ENCODE results near the gene NGLY1. TPM values are rescaled to one million over a fixed set of nuclear protein-coding genes. Genes with fewer than 3 reads are reported as not detected.

NGLY1 gene
- total RNA-seq, 2 experiments from 2014 or later: 88.1 to 142 TPM

DNA sequence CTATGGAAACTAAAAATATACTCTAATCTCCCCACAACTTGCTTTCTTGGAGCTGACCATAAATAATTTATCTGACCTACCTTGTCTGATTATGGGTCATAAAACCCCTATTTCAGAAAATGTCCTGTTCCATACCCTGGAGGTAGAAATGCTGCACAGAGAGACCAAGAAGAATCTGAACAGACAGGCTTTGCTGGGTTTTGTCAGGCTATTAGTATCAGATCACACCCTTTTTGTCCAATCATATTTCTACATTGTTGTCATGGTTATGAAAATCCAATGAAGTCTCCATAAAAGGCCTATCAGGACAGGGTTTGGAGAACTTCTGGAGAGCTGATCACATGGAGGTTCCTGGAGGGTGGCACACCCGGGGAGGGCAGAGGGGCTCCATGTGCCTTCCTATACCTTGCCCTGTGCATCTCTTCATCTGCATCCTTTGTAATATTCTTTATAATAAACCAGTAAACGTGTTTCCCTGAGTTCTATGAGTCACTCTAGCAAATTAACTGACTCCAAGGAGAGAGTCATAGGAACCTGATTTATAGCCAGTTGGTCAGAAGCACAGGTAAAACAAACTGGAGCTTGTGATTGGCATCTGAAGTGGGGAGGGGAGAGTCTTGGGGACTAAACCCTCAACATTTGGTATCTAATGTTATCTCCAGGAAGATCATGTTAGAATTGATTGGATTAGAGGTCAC lies 58.1 kb downstream of the NGLY1 start:
- Histone ChIP-seq H3K36me3 (ENCODE audit: insufficient read depth, low read length) (peaks cover 91% of the 10 kb centered on the region), H3K4me1 (ENCODE audit: insufficient read depth, low read length, poor library complexity, severe bottlenecking) (no peaks in the 10 kb centered on the region), H3K9me2 (ENCODE audit: insufficient read depth, low read length) (no peaks in the 10 kb centered on the region), H3K9me3 (ENCODE audit: low read length) (no peaks in the 10 kb centered on the region), H2AFZ (ENCODE audit: low read length) (no peak overlapping the region), H3K4me2 (ENCODE audit: low read length) (no peak overlapping the region), H3K79me2 (ENCODE audit: insufficient read depth, low read depth, low read length) (no peaks in the 10 kb centered on the region), H4K20me1 (ENCODE audit: insufficient read depth, low read length) (no peaks in the 10 kb centered on the region), H3K4me3 (ENCODE audit: low read depth, low read length, poor library complexity, severe bottlenecking) (no peak overlapping the region), H3K27ac (ENCODE audit: low read depth, low read length, poor library complexity, severe bottlenecking) (no peak overlapping the region)
- BruUV-seq (replicated peaks): no TSS peak
- intact Hi-C loops (cut with micrococcal nuclease; ENCODE audit: unreplicated experiment): loop anchor here (5.0 kb wide), 1 partner anchor 78 kb away; no protein-coding TSS in a partner anchor
- CTCF ChIA-PET (ENCODE audit: unreplicated experiment): no interaction called here
- POLR2A ChIA-PET: interaction anchor here (1.7 kb wide), 1 partner anchor 39 kb away, joined by 4 read pairs; no protein-coding TSS in a partner anchor
- DNase-seq (ENCODE audit: low spot score): no peak
- TF ChIP-seq EZH2phosphoT487 (IDR thresholded peaks at IDR 0.05; ENCODE audit: borderline replicate concordance, low read depth, low read length): no peak
- TF ChIP-seq, protein P1, sequence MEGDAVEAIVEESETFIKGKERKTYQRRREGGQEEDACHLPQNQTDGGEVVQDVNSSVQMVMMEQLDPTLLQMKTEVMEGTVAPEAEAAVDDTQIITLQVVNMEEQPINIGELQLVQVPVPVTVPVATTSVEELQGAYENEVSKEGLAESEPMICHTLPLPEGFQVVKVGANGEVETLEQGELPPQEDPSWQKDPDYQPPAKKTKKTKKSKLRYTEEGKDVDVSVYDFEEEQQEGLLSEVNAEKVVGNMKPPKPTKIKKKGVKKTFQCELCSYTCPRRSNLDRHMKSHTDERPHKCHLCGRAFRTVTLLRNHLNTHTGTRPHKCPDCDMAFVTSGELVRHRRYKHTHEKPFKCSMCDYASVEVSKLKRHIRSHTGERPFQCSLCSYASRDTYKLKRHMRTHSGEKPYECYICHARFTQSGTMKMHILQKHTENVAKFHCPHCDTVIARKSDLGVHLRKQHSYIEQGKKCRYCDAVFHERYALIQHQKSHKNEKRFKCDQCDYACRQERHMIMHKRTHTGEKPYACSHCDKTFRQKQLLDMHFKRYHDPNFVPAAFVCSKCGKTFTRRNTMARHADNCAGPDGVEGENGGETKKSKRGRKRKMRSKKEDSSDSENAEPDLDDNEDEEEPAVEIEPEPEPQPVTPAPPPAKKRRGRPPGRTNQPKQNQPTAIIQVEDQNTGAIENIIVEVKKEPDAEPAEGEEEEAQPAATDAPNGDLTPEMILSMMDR (conservative IDR thresholded peaks at IDR 0.05; ENCODE audit: low read length): no peak

DNA sequence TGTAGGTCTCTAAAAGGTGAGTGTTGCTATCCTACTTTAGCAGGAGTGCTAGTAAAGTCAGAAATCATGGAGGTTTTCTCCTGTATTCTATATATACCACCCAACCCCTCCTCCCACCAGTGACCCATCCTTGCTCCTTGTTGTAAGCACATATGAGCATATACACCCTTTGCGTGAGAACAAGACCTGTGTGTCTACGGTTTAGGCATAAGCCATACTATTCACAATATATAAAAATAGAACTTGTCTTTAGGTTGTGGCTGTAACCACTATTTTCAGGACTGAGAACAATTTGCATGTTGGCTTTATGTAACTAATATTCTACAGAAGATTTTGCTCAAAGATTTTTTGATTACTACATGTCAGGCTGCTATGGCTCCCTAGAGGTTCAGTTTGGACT lies 59.4 kb downstream of the NGLY1 start:
- H3K27ac ChIP-seq (ENCODE audit: low read depth, low read length, poor library complexity, severe bottlenecking): no peak overlapping the region
- no peaks in the 10 kb centered on the region for H3K9me2 ChIP-seq (ENCODE audit: insufficient read depth, low read length)
- TF ChIP-seq, protein P1 (conservative IDR thresholded peaks at IDR 0.05; ENCODE audit: low read length): no peak
- TF ChIP-seq EZH2phosphoT487 (IDR thresholded peaks at IDR 0.05; ENCODE audit: borderline replicate concordance, low read depth, low read length): no peak
- no peaks in the 10 kb centered on the region for H3K4me1 ChIP-seq (ENCODE audit: insufficient read depth, low read length, poor library complexity, severe bottlenecking)
- no peak overlapping the region for H2AFZ ChIP-seq (ENCODE audit: low read length)
- H3K79me2 ChIP-seq (ENCODE audit: insufficient read depth, low read depth, low read length): no peaks in the 10 kb centered on the region; the same call in 1 of the 2 replicates
- H4K20me1 ChIP-seq (ENCODE audit: insufficient read depth, low read length): no peaks in the 10 kb centered on the region
- CTCF ChIA-PET (ENCODE audit: unreplicated experiment): no interaction called here
- intact Hi-C loops (cut with micrococcal nuclease; ENCODE audit: unreplicated experiment): loop anchor here (5.0 kb wide), 1 partner anchor 77 kb away; no protein-coding TSS in a partner anchor
- H3K4me2 ChIP-seq (ENCODE audit: low read length): no peak overlapping the region
- no peaks in the 10 kb centered on the region for H3K9me3 ChIP-seq (ENCODE audit: low read length)
- no peak overlapping the region for H3K4me3 ChIP-seq (ENCODE audit: low read depth, low read length, poor library complexity, severe bottlenecking)
- peaks cover 92% of the 10 kb centered on the region for H3K36me3 ChIP-seq (ENCODE audit: insufficient read depth, low read length)
- no TSS peak for BruUV-seq (replicated peaks)
- POLR2A ChIA-PET: interaction anchor here (1.7 kb wide), 1 partner anchor 40 kb away, joined by 4 read pairs; no protein-coding TSS in a partner anchor
- no peak for DNase-seq (ENCODE audit: low spot score)

DNA sequence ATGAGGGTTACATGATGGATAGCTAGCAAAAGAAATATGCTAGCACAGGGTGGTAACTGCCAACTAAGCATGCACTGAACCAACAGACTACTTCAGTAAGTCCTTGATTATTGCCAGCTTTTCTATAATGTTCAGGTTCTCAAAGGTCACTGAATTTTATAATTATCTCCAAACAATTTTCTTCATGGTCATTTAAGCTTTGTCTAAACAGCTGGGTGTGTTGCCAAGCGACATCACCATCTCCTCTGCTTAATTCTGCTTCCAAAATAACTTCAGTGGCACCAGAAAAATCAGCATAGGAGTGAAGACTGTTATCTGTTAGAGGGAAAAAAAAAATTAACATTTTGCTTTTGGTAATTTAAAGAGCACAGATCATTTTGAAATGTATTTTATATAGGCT lies 63.9 kb downstream of the NGLY1 start:
- BruUV-seq (replicated peaks): TSS peak; percentile 69
- H2AFZ ChIP-seq (ENCODE audit: low read length): no peak overlapping the region
- peaks cover 67% of the 10 kb centered on the region for H3K36me3 ChIP-seq (ENCODE audit: insufficient read depth, low read length)
- no peaks in the 10 kb centered on the region for H4K20me1 ChIP-seq (ENCODE audit: insufficient read depth, low read length)
- ChIA-PET CTCF (ENCODE audit: unreplicated experiment) (no interaction called here), POLR2A (interaction anchor here (0.7 to 1.4 kb wide), 3 partner anchors 10 to 82 kb away, joined by 3 to 5 read pairs (median 3); no protein-coding TSS in a partner anchor)
- no peaks in the 10 kb centered on the region for H3K9me3 ChIP-seq (ENCODE audit: low read length)
- no peaks in the 10 kb centered on the region for H3K4me1 ChIP-seq (ENCODE audit: insufficient read depth, low read length, poor library complexity, severe bottlenecking)
- no peak overlapping the region for H3K4me2 ChIP-seq (ENCODE audit: low read length)
- H3K27ac ChIP-seq (ENCODE audit: low read depth, low read length, poor library complexity, severe bottlenecking): no peak overlapping the region
- DNase-seq (ENCODE audit: low spot score): no peak
- TF ChIP-seq, protein P1 (conservative IDR thresholded peaks at IDR 0.05; ENCODE audit: low read length): no peak
- no peak for TF ChIP-seq EZH2phosphoT487 (IDR thresholded peaks at IDR 0.05; ENCODE audit: borderline replicate concordance, low read depth, low read length)
- no peaks in the 10 kb centered on the region for H3K9me2 ChIP-seq (ENCODE audit: insufficient read depth, low read length)
- H3K79me2 ChIP-seq (ENCODE audit: insufficient read depth, low read depth, low read length): no peaks in the 10 kb centered on the region; the same call in 1 of the 2 replicates
- H3K4me3 ChIP-seq (ENCODE audit: low read depth, low read length, poor library complexity, severe bottlenecking): no peak overlapping the region
- intact Hi-C loops (cut with micrococcal nuclease; ENCODE audit: unreplicated experiment): no loop called here
